ENCODE measurements around the gene PRIM1. TPM values are rescaled to one million over a fixed set of nuclear protein-coding genes. Genes with fewer than 3 reads are reported as not detected.
A peak's percentile ranks its signal among the peaks of the same experiment; 100 is the strongest.

Gene PRIM1
- total and polyA plus RNA-seq, 11 donors = 2.4 to 6.1 (median 3.3) TPM

GRCh38 chr12:56718149-56718548 lies 34.0 kb downstream of the PRIM1 start:
- no peaks in the 10 kb centered on the region for H3K9me3 ChIP-seq
- peaks cover 9 to 74% (median 53%) of the 10 kb centered on the region in 12 donors for H3K4me1 ChIP-seq
- H3K36me3 ChIP-seq = peaks cover 1 to 74% (median 61%) of the 10 kb centered on the region in 9 donors
- TF ChIP-seq, protein P1, sequence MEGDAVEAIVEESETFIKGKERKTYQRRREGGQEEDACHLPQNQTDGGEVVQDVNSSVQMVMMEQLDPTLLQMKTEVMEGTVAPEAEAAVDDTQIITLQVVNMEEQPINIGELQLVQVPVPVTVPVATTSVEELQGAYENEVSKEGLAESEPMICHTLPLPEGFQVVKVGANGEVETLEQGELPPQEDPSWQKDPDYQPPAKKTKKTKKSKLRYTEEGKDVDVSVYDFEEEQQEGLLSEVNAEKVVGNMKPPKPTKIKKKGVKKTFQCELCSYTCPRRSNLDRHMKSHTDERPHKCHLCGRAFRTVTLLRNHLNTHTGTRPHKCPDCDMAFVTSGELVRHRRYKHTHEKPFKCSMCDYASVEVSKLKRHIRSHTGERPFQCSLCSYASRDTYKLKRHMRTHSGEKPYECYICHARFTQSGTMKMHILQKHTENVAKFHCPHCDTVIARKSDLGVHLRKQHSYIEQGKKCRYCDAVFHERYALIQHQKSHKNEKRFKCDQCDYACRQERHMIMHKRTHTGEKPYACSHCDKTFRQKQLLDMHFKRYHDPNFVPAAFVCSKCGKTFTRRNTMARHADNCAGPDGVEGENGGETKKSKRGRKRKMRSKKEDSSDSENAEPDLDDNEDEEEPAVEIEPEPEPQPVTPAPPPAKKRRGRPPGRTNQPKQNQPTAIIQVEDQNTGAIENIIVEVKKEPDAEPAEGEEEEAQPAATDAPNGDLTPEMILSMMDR (IDR thresholded peaks at IDR 0.05) = no peak
- no peak for TF ChIP-seq POLR2A (IDR thresholded peaks at IDR 0.05)
- DNase-seq (no peak), ATAC-seq (no peak)
- H3K27ac ChIP-seq = no peak overlapping the region
- intact Hi-C loops (cut with DNase I) = no loop called here
- WGBS, 4 donors = 86 to 100% (median 90%) methylated on average over 1 of the region's 1 CpG; no CpG with 5 or more reads in 1 of the 4 donors
- H3K27me3 ChIP-seq = no peaks in the 10 kb centered on the region
- H3K4me3 ChIP-seq = no peak overlapping the region

GRCh38 chr12:56716933-56717880 lies 34.9 kb downstream of the PRIM1 start:
- ATAC-seq (no peak), DNase-seq (peak in 1 of 5 donors; percentile 13)
- H3K9me3 ChIP-seq = no peaks in the 10 kb centered on the region
- H3K27me3 ChIP-seq = no peaks in the 10 kb centered on the region
- WGBS, 4 donors = 82 to 91% (median 86%) methylated on average over 4 of the region's 4 CpGs
- peaks cover 3 to 76% (median 71%) of the 10 kb centered on the region in 9 donors for H3K36me3 ChIP-seq
- intact Hi-C loops (cut with DNase I) = no loop called here
- H3K4me1 ChIP-seq = peaks cover 9 to 65% (median 43%) of the 10 kb centered on the region in 12 donors
- no peak overlapping the region for H3K27ac ChIP-seq
- no peak for TF ChIP-seq POLR2A (IDR thresholded peaks at IDR 0.05)
- TF ChIP-seq, protein P1 (IDR thresholded peaks at IDR 0.05) = no peak
- no peak overlapping the region for H3K4me3 ChIP-seq

DNA sequence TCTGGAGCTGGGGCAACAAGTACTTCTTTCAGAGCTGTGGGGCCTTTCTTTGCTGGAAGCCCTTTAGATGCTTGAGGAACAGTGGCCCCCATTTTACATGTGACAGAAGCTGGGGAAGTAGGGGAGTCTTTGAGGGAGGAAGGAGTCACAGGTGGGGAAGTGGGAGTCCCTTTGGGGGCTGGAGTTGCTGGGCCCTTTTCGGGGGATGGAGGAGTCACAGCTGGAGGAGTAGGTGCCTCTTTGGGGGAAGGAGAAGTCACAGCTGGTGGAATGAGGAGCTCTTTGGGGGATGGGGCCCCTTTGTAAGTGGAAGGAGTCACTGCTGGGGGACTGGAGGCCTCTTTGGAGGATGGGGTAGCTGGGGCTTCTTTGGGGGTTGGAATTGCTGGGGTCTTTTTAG lies 35.7 kb downstream of the PRIM1 start:
- Histone ChIP-seq H3K36me3 (peaks cover 3 to 83% (median 74%) of the 10 kb centered on the region in 9 donors), H3K4me3 (no peak overlapping the region), H3K4me1 (peaks cover 2 to 58% (median 37%) of the 10 kb centered on the region in 12 donors), H3K9me3 (no peaks in the 10 kb centered on the region), H3K27me3 (no peaks in the 10 kb centered on the region), H3K27ac (no peak overlapping the region)
- ATAC-seq (no peak), DNase-seq (peak in 1 of 5 donors; percentile 8)
- TF ChIP-seq, protein P1 (IDR thresholded peaks at IDR 0.05) = no peak
- TF ChIP-seq POLR2A (IDR thresholded peaks at IDR 0.05) = no peak
- WGBS, 4 donors = 58 to 69% (median 60%) methylated on average over 1 of the region's 1 CpG
- intact Hi-C loops (cut with DNase I) = no loop called here

DNA sequence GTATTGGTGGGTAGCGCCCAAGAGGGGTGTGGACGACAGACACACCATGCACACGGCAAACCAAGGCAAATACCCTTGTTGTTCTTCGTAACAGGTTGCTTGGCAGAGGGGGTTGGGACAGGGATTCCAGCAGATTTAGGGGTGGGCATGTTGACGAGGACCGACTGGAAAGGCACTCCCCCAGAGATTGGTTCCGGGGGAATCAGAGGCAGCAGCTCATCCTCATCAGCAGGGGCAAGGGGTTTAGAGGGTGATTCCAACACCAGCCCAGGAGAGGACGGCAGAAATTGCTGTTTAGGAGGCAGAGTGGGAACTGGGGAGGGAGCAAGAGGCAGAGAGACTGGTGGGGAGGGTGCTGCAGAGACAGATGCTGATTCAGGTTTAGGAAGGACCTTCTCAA lies 36.3 kb downstream of the PRIM1 start:
- no peak overlapping the region for H3K4me3 ChIP-seq
- H3K36me3 ChIP-seq = peaks cover 3 to 83% (median 79%) of the 10 kb centered on the region in 9 donors
- H3K27ac ChIP-seq = no peak overlapping the region
- peak in 1 of 5 donors; percentile 6 for DNase-seq
- no peaks in the 10 kb centered on the region for H3K27me3 ChIP-seq
- TF ChIP-seq POLR2A (IDR thresholded peaks at IDR 0.05) = no peak
- TF ChIP-seq, protein P1 (IDR thresholded peaks at IDR 0.05) = no peak
- 59 to 73% (median 69%) methylated on average over 8 of the region's 8 CpGs for WGBS, 4 donors
- H3K4me1 ChIP-seq = peaks cover 0 to 51% (median 31%) of the 10 kb centered on the region in 12 donors
- intact Hi-C loops (cut with DNase I) = no loop called here
- no peaks in the 10 kb centered on the region for H3K9me3 ChIP-seq
- peak in 1 of 4 donors; percentile 6 for ATAC-seq
